Naive thymus-derived CD4-positive, alpha-beta T cell (primary cell): ENCODE results near the gene CHD8. TPM values are rescaled to one million over a fixed set of nuclear protein-coding genes. Genes with fewer than 3 reads are reported as not detected.

ENCODE experiments used
- ATAC-seq: fragments of 150-1000 bp; cut with Tn5 transposase; 2 replicates; pipeline ENCODE4 v1.10.0; 2021; ENCODE audit warnings: mild to moderate bottlenecking, moderate library complexity
- CTCF ChIA-PET: fragments of 350-600 bp; sonication (Branson Sonifier 250); formaldehyde crosslinking; loops from one replicate; lab custom pipeline; 2021; ENCODE audit warnings: antibody characterized with exemption; lab: Charles Lee
- POLR2A ChIA-PET: fragments of 350-600 bp; sonication (Branson Sonifier 250); formaldehyde crosslinking; loops from one replicate; lab custom pipeline; 2021; ENCODE audit warnings: antibody characterized with exemption, inconsistent platforms; lab: Charles Lee
- DNase-seq, 9 donors: peaks; one replicate each; pipeline versions ENCODE4 v3.0.0 to v3.0.0-alpha.2; 2020 to 2022; ENCODE audit warnings: mixed read lengths in 1 of 9
- H3K27ac ChIP-seq: one replicate; pipeline ENCODE4 v1.7.0; 2013; ENCODE audit warnings: mild to moderate bottlenecking, low read depth, low read length, moderate library complexity
- H3K27me3 ChIP-seq, 2 donors: one replicate each; pipeline ENCODE4 v1.7.0; 2013; ENCODE audit warnings: low read length in 2 of 2, mild to moderate bottlenecking in 2 of 2, moderate library complexity in 2 of 2; ENCODE audit not compliant: control insufficient read depth in 2 of 2, insufficient read depth in 2 of 2
- H3K36me3 ChIP-seq, 3 experiments: 1 replicate in 2 of 3; 2 replicates in 1 of 3; pipeline ENCODE4 v1.7.0; 2013; ENCODE audit warnings: low read length in 3 of 3, mild to moderate bottlenecking in 3 of 3, moderate library complexity in 1 of 3; ENCODE audit not compliant: insufficient read depth in 3 of 3, control insufficient read depth in 2 of 3
- H3K4me1 ChIP-seq, 2 donors: one replicate each; pipeline ENCODE4 v1.7.0; 2013; ENCODE audit warnings: low read length in 2 of 2, mild to moderate bottlenecking in 2 of 2, moderate library complexity in 1 of 2; ENCODE audit not compliant: control insufficient read depth in 2 of 2, insufficient read depth in 2 of 2
- H3K4me3 ChIP-seq: 2 replicates; pipeline ENCODE4 v1.7.0; 2013; ENCODE audit warnings: mild to moderate bottlenecking, low read length
- H3K9me3 ChIP-seq, 3 experiments: 1 replicate in 2 of 3; 2 replicates in 1 of 3; pipeline ENCODE4 v1.7.0; 2013; ENCODE audit warnings: low read length in 3 of 3; ENCODE audit not compliant: control insufficient read depth in 2 of 3
- H3K27ac Mint-ChIP-seq, 9 donors: one replicate each; pipeline ENCODE4 v1.8.0; 2020 to 2022; ENCODE audit warnings: mixed read lengths in 9 of 9, mild to moderate bottlenecking in 8 of 9, moderate library complexity in 5 of 9, inconsistent platforms in 2 of 9
- H3K27me3 Mint-ChIP-seq, 5 donors: one replicate each; pipeline ENCODE4 v1.8.0; 2021 to 2022; ENCODE audit warnings: mixed read lengths in 5 of 5, mild to moderate bottlenecking in 1 of 5
- H3K36me3 Mint-ChIP-seq, 5 donors: one replicate each; pipeline ENCODE4 v1.8.0; 2020 to 2022; ENCODE audit warnings: mixed read lengths in 5 of 5, mild to moderate bottlenecking in 3 of 5, inconsistent platforms in 1 of 5
- H3K4me1 Mint-ChIP-seq, 7 donors: one replicate each; pipeline ENCODE4 v1.8.0; 2020 to 2022; ENCODE audit warnings: mixed read lengths in 7 of 7, mild to moderate bottlenecking in 3 of 7, inconsistent platforms in 1 of 7
- H3K4me3 Mint-ChIP-seq, 10 donors: one replicate each; pipeline ENCODE4 v1.8.0; 2020 to 2022; ENCODE audit warnings: mild to moderate bottlenecking in 10 of 10, mixed read lengths in 10 of 10, moderate library complexity in 6 of 10, inconsistent platforms in 2 of 10
- H3K9me3 Mint-ChIP-seq, 11 donors: one replicate each; pipeline ENCODE4 v1.8.0; 2020 to 2022; ENCODE audit warnings: mixed read lengths in 11 of 11, mild to moderate bottlenecking in 4 of 11, inconsistent platforms in 1 of 11, moderate library complexity in 1 of 11
- intact Hi-C, 2 donors: fragments of 100-400 bp; cut with micrococcal nuclease; formaldehyde crosslinking; loops; one replicate each; pipeline ENCODE4 v1.15.1; 2023
- polyA plus RNA-seq, 2 donors: library from polyadenylated mRNA; unstranded; fragments of 300-500 nt; fragmentation: Illumina TruSeq; gene quantifications; one replicate each; pipeline ENCODE4 v1.2.3, GENCODE V29; 2021
- total RNA-seq, 6 experiments: library from RNA in 5 of 6; stranded (reverse) in 5 of 6; gene quantifications; 1 replicate in 5 of 6; 2 replicates in 1 of 6; pipeline ENCODE4 v1.2.3 and lab custom pipeline; 2021 to 2026

Gene CHD8
- total and polyA plus RNA-seq, 7 experiments from 2014 or later = 39.3 to 143 (median 128) TPM

- Histone ChIP-seq H3K36me3 (peaks cover 0 to 12% (median 0%) of the 10 kb centered on the region in 3 experiments), H3K9me3 (no peaks in the 10 kb centered on the region), H3K4me3 (peak within 1 kb of the TSS; percentile 98), H3K27ac (peak within 1 kb of the TSS; percentile 87), H3K4me1 (peaks cover 3 to 11% of the 10 kb centered on the region in 2 donors), H3K27me3 (no peaks in the 10 kb centered on the region)
- peaks cover 26 to 52% (median 45%) of the 10 kb centered on the region in 7 donors for H3K4me1 Mint-ChIP-seq
- ATAC-seq (peak; percentile 97), DNase-seq (peak; percentile 78 to 91 (median 86))
- ChIA-PET CTCF (interaction anchor here (0.9 kb wide), 1 partner anchor 9 kb away, joined by 4 read pairs; no protein-coding TSS in a partner anchor), POLR2A (interaction anchor here (0.7 to 1.4 kb wide), 7 partner anchors 9 to 127 kb away, joined by 3 to 10 read pairs (median 6); partner anchors contain the start of genes CHD8 and METTL3)
- intact Hi-C loops = loop anchor here (1.0 to 5.0 kb wide), 13 partner anchors 53 to 923 kb away; partner anchors contain the start of genes CHD8 (in 2 of the 2), HNRNPC (in 2 of the 2), METTL3 (in 2 of the 2) and TOX4 (in 2 of the 2)
- peak within 1 kb of the TSS; percentile 97 to 100 (median 99) for H3K27ac Mint-ChIP-seq
- H3K4me3 Mint-ChIP-seq = peak within 1 kb of the TSS; percentile 92 to 99 (median 97)
- no peaks in the 10 kb centered on the region for H3K27me3 Mint-ChIP-seq
- peaks cover 0 to 16% (median 4%) of the 10 kb centered on the region in 5 donors for H3K36me3 Mint-ChIP-seq
- no peaks in the 10 kb centered on the region for H3K9me3 Mint-ChIP-seq
Measured at GRCh38 chr14:21383848-21384493, 72.0 kb downstream of the CHD8 start, which contains the start of gene SUPT16H. Gene SUPT16H (minus strand): TSS chr14:21384019. CDS start chr14:21383927, 92 bp downstream.

- Mint-ChIP-seq H3K36me3 (peaks cover 0 to 15% (median 4%) of the 10 kb centered on the region in 5 donors), H3K9me3 (no peaks in the 10 kb centered on the region), H3K27ac (peak overlapping the region; percentile 97 to 100 (median 99)), H3K4me1 (peaks cover 27 to 58% (median 49%) of the 10 kb centered on the region in 7 donors), H3K27me3 (no peaks in the 10 kb centered on the region), H3K4me3 (peak overlapping the region; percentile 92 to 99 (median 97))
- Histone ChIP-seq H3K27ac (peak overlapping the region; percentile 87), H3K36me3 (peaks cover 0 to 5% (median 0%) of the 10 kb centered on the region in 3 experiments), H3K4me1 (peaks cover 3 to 11% of the 10 kb centered on the region in 2 donors), H3K27me3 (no peaks in the 10 kb centered on the region), H3K9me3 (no peaks in the 10 kb centered on the region), H3K4me3 (peak overlapping the region; percentile 98)
- intact Hi-C loops = loop anchor here in 1 of 2 donors (5.0 kb wide), 3 partner anchors 156 to 771 kb away; partner anchors contain the start of gene TMEM253
- ATAC-seq (peak; percentile 36), DNase-seq (peak; percentile 15 to 61 (median 33))
- ChIA-PET CTCF (interaction anchor here (0.6 to 0.9 kb wide), 2 partner anchors 140 to 211 kb away, joined by 3 to 5 read pairs; no protein-coding TSS in a partner anchor), POLR2A (interaction anchor here (0.7 to 1.0 kb wide), 4 partner anchors 54 to 702 kb away, joined by 3 to 4 read pairs (median 4); no protein-coding TSS in a partner anchor)
Measured at GRCh38 chr14:21382886-21383847, 72.8 kb downstream of the CHD8 start.

GRCh38 chr14:21382095-21382494 lies 73.8 kb downstream of the CHD8 start:
- Mint-ChIP-seq H3K4me3 (peak overlapping the region; percentile 36 to 99 (median 95)), H3K27ac (peak overlapping the region; percentile 28 to 100 (median 99)), H3K9me3 (no peaks in the 10 kb centered on the region), H3K4me1 (peaks cover 33 to 69% (median 58%) of the 10 kb centered on the region in 7 donors), H3K36me3 (peaks cover 0 to 15% (median 4%) of the 10 kb centered on the region in 5 donors), H3K27me3 (no peaks in the 10 kb centered on the region)
- DNase-seq (no peak), ATAC-seq (no peak)
- no peaks in the 10 kb centered on the region for H3K27me3 ChIP-seq
- ChIA-PET CTCF (interaction anchor here (0.6 kb wide), 1 partner anchor 212 kb away, joined by 5 read pairs; no protein-coding TSS in a partner anchor), POLR2A (interaction anchor here (1.0 to 1.1 kb wide), 2 partner anchors 55 to 139 kb away, joined by 3 to 4 read pairs; no protein-coding TSS in a partner anchor)
- peaks cover 3 to 11% of the 10 kb centered on the region in 2 donors for H3K4me1 ChIP-seq
- H3K9me3 ChIP-seq = no peaks in the 10 kb centered on the region
- no peaks in the 10 kb centered on the region for H3K36me3 ChIP-seq
- no peak overlapping the region for H3K27ac ChIP-seq
- intact Hi-C loops = loop anchor here in 1 of 2 donors (5.0 kb wide), 3 partner anchors 155 to 770 kb away; partner anchors contain the start of gene TMEM253
- H3K4me3 ChIP-seq = no peak overlapping the region

GRCh38 chr14:21379338-21379737 lies 76.6 kb downstream of the CHD8 start:
- Mint-ChIP-seq H3K27me3 (no peaks in the 10 kb centered on the region), H3K4me3 (no peak overlapping the region), H3K4me1 (peaks cover 33 to 73% (median 56%) of the 10 kb centered on the region in 7 donors), H3K36me3 (peaks cover 3 to 14% (median 4%) of the 10 kb centered on the region in 5 donors), H3K27ac (peak overlapping the region in 1 of 9 donors; percentile 48), H3K9me3 (no peaks in the 10 kb centered on the region)
- Histone ChIP-seq H3K36me3 (no peaks in the 10 kb centered on the region), H3K9me3 (no peaks in the 10 kb centered on the region), H3K4me3 (no peak overlapping the region), H3K4me1 (peaks cover 3 to 11% of the 10 kb centered on the region in 2 donors), H3K27ac (no peak overlapping the region), H3K27me3 (no peaks in the 10 kb centered on the region)
- ATAC-seq (no peak), DNase-seq (no peak)
- POLR2A ChIA-PET = interaction anchor here (1.3 kb wide), 1 partner anchor 109 kb away, joined by 3 read pairs; no protein-coding TSS in a partner anchor
- intact Hi-C loops = no loop called here
- CTCF ChIA-PET = no interaction called here

GRCh38 chr14:21373980-21374379 lies 81.9 kb downstream of the CHD8 start:
- Histone ChIP-seq H3K4me1 (no peaks in the 10 kb centered on the region), H3K4me3 (no peak overlapping the region), H3K27ac (no peak overlapping the region), H3K27me3 (no peaks in the 10 kb centered on the region), H3K9me3 (no peaks in the 10 kb centered on the region), H3K36me3 (peaks cover 0 to 41% (median 5%) of the 10 kb centered on the region in 3 experiments)
- DNase-seq = no peak
- intact Hi-C loops = no loop called here
- no peaks in the 10 kb centered on the region for H3K9me3 Mint-ChIP-seq
- no peaks in the 10 kb centered on the region for H3K27me3 Mint-ChIP-seq
- ChIA-PET CTCF (interaction anchor here (0.7 kb wide), 1 partner anchor 52 kb away, joined by 4 read pairs; no protein-coding TSS in a partner anchor), POLR2A (no interaction called here)
- no peak overlapping the region for H3K27ac Mint-ChIP-seq
- no peak overlapping the region for H3K4me3 Mint-ChIP-seq
- H3K4me1 Mint-ChIP-seq = peaks cover 12 to 30% (median 21%) of the 10 kb centered on the region in 7 donors
- ATAC-seq = no peak
- H3K36me3 Mint-ChIP-seq = peaks cover 6 to 22% (median 20%) of the 10 kb centered on the region in 5 donors
